CD4-positive, alpha-beta T cell treated with Interleukin-1 beta for 1 hour (primary cell): ENCODE data around the gene TMEM263.
"Not testable (repeated sequence)": the region's sequence is repeated elsewhere in the genome, so short reads cannot be mapped to it uniquely, and the experiment has no call there.

Source experiments
- DNase-seq, 2 donors: peaks; one replicate each; pipeline ENCODE4 v3.0.0-alpha.2; 2020 to 2022

TMEM263 gene

DNA sequence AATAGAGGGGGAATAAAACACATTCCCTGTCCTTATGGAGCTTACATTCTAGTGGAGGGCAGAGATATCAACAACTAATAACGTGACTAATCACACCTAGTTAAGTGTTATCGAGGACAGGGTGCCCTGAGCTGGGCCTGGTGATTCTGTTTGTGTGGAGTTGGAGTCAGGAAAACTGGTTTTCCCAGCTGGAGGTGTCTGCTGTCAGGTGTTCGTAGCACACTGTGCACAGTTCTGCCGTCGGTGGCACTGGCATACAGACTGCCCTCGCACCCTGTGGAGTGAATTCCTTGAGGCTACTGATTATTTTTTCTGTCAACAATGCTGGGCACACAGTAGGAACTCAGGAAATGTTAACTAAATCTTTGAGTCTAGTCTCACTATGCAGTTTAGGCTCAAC, 32.1 kb downstream of the TMEM263 start:
- DNase-seq = no peak

DNA sequence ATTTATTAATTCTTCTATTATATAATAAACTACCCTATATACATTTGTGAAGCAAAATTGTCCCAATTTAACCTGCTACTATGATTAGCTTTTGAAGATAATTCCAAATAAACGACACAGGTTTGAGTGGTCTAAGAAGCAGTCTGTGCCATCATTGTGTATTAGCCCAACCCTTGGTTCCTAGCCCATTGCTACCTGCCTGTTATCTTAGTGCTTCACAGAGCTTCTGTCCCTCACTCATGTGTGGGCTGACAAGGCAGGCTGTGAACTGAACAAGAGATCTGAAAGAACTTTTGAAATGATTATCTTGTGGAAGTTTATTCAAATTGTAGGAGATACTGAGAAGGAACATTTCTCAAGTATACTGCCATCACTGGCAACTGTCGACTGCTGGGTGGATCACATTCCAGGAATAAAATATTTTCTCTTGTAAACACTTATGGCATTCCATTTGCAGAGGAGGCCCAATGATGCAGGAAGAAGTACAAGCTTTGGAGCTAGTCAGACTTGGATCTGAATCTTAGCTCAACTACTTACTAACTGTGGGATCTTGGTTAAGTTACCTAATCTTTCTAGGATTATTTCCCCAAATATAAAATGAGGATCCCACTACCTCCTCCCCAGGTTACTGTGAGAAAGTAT, 39.0 kb downstream of the TMEM263 start:
- no peak for DNase-seq

DNA sequence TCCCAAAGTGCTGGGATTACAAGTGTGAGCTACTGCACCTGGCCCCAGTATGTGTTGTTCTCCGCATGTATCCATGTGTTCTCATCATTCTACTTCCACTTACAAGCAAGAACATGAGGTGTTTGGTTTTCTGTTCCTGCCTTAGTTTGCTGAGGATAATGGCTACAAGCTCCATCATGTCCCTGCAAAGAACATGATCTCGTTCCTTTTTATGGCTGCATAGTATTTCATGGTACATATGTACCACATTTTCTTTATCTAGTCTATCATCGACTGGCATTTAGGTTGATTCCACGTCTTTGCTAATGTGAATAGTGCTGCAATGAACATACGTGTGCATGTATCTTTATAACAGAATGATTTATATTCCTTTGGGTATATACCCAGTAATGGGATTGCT, 40.4 kb downstream of the TMEM263 start:
- not testable (repeated sequence) for DNase-seq

DNA sequence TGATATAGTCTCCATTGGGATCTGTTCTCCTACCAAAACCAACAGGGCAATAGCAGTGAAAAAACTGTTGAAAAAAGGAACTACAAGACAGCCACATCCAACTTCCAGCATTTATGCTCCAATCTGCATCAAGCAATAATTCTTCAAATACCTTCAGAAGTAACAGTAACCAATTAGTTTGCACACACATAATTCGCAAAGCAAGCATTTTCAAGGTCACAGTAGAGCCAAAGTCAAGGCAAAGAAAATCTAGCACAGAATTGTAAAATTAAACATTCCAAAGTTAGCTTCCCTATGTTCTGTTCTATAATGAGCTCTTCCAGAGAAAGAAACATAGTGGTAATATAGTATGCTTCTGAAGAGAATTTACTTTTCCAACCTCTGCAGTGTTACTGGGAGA, 42.2 kb downstream of the TMEM263 start:
- DNase-seq = no peak

DNA sequence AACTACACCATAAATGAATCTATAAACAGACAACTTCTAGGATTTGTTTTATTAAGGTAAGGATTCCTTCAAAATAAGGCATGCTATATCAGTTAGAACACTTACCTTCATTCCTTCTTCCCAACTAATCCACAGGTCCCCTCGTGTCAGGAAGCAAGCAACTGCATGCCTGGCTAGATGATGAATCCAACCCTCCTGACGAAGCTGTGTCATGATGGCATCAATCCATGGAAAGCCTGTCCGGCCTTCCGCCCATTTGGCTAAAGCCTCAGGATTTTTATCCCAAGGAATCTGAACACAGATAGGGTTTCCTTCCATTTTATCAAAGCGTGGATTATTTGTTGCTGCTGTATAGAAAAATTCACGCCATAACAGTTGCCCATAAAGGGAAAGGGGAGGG, 43.7 kb downstream of the TMEM263 start:
- DNase-seq = no peak

DNA sequence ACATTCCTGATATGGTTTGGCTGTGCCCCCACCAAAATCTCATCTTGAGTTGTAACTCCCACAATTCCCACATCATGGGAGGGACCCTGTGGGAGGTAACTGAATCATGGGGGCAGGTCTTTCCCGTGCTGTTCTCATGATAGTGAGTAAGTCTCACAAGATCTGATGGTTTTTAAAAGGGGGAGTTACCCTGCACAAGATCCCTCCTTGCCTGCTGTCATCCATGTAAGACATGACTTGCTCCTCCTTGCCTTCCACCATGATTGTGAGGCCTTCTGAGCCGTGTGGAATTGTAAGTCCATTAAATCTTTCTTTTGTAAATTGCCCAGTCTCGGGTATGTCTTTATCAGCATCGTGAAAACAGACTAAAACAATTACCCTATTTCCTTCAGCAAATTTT, 47.0 kb downstream of the TMEM263 start:
- not testable (repeated sequence) for DNase-seq

DNA sequence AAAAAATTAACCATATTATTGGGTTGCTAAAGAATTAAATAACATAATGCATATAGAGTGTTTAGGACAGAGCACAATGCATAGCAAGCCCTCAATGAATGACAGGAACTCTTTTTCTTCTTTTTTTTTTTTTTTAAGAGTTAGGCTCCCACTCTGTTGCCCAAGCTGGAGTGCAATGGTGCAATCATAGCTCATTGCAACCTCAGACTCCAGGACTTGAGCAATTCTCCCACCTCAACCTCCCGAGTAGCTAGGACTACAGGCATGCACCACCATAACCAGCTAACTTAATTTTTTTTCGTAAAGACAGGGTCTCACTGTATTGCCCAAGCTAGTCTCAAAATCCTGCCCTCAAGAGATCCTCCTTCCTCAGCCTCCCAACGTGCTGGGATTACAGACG, 51.7 kb downstream of the TMEM263 start:
- DNase-seq = no peak

DNA sequence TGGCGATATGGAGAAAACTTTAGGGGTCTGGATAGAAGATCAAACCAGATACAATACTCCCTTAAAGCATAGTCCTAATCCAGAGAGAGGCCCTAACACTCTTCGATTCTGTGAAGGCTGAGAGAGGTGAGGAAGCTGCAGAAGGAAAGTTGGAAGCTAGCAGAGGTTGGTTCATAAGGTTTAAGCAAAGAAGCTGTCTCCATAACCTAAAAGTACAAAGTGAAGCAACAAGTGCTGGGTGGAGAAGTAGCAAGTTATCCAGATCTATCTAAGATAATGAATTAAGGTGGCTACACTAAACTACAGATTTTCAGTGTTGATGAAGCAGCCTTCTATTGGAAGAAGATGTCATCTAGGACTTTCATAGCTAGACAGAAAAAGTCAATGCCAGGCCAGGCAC, 55.8 kb downstream of the TMEM263 start:
- no peak for DNase-seq

DNA sequence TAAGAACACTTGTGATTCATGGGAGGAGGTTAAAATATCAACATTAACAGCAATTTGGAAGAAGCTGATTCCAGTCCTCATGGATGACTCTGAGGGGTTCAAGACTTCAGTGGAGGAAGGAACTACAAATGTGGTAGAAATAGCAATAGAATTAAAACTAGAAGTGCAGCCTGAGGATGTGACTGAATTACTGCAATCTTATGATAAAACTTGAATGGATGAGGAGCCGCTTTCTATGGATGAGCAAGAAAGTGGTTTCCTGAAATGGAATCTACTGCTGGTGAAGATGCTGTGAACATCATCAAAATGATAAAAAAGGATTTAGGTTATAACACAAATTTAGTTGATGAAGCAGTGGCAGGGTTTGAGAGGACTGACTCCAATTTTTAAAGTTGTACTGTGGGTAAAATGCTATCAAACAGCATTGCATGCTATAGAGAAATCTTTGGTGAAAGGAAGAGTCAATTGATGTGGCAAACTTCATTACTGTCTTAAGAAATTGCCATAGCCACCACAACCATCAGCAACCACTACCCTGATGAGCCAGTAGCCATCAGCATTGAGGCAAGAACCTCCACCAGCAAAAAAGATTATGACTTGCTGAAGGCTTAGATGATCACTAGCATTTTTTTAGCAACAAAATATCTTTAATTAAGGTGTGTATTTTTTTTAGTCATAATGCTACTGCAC, 57.2 kb downstream of the TMEM263 start:
- DNase-seq = no peak

DNA sequence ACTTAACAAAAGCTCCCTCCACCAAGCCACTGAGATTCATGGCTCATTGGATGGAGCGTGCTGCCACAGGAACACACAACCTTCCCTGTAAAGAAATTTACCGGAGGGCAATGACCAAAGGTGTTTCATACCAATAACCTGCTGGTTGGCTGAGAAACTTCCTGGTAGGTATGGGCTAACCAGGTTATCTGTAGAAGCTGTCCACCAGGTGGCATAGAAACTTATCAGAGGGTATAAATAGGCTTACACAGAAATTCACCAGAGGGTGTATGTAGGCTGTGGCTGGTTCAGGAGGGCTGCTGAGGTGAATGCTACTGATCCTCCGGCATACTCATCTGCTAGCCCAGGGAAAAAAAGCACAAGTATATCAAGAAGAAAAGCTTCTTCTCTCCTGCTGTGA, 58.3 kb downstream of the TMEM263 start:
- peak; percentile 15 to 52 for DNase-seq

DNA sequence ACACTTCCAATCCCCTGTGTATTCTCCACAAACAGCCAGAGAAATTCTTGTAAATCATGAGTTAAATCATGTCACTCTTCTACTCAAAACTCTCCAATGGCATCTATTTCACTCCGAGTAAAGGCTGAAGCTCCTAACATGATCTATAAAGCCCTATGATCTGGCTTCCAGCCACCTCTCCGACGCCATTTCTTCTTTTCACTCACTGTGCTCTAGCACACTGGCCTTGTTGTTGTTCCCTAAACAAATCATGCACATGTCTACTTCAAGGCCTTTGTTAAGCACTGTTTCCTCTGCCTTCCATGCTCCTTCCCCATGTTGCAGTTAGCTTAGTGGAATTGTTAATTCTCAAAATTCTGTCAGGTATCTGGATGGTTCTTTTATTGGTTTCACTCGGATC, 61.3 kb downstream of the TMEM263 start:
- no peak for DNase-seq

DNA sequence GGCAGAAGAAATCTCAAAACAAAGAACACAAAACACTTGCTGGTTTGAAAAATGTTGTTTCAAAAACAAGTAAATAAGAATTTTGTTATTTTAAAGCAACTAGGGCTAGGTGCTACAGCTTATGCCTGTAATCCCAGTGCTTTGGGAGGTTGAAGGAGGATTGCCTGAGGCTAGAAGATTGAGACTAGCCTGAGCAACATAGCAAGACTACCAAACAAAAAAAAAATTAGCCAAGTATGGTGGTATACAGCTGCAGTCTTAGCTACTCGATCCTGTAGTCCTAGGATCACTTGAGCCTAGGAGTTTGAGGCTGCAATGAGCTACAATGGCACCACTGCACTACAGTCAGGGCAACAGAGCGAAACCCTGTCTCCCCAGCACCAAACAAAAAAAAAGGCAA, 63.8 kb downstream of the TMEM263 start:
- no peak for DNase-seq
